ENCODE results near the gene MYB. TPM values are rescaled to one million over a fixed set of nuclear protein-coding genes. Genes with fewer than 3 reads are reported as not detected.
"Not testable (repeated sequence)": the region's sequence is repeated elsewhere in the genome, so short reads cannot be mapped to it uniquely, and the experiment has no call there.

MYB gene
- total RNA-seq, 1 experiment from 2014 or later: 6.4 TPM

DNA sequence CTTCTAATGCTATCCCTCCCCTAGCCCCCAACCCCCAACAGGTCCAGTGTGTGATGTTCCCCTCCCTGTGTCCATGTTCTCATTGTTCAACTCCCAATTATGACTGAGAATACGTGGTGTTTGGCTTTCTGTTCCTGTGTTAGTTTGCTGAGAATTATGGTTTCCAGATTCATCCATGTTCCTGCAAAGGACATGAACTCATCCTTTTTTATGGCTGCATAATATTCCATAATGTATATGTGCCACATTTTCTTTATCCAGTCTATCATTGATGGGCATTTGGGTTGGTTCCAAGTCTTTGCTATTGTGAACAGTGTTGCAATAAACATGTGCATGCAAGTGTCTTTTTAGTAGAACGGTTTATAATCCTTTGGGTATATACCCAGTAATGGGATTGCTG lies 30.6 kb upstream of the MYB start:
- H3K27me3 ChIP-seq; H3K4me3 ChIP-seq; H3K9me3 ChIP-seq (replicated peaks); H3K4me1 ChIP-seq; DNase-seq; H3K36me3 ChIP-seq; H3K27ac ChIP-seq: not testable (repeated sequence)

DNA sequence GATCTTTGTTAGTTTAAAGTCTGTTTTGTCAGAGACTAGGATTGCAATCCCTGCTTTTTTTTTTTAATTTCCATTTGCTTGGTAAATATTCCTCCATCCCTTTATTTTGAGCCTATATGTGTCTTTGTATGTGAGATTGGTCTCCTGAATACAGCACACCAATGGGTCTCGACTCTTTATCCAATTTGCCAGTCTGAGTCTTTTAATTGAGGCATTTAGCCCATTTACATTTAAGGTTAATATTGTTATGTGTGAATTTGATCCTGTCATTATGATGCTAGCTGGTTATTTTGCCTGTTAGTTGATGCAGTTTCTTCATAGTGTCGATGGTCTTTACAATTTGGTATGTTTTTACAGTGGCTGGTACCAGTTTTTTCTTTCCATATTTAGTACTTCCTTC lies 27.0 kb upstream of the MYB start:
- not testable (repeated sequence) for H3K4me1 ChIP-seq; H3K36me3 ChIP-seq; H3K27ac ChIP-seq; H3K4me3 ChIP-seq; DNase-seq; H3K9me3 ChIP-seq (replicated peaks); H3K27me3 ChIP-seq

DNA sequence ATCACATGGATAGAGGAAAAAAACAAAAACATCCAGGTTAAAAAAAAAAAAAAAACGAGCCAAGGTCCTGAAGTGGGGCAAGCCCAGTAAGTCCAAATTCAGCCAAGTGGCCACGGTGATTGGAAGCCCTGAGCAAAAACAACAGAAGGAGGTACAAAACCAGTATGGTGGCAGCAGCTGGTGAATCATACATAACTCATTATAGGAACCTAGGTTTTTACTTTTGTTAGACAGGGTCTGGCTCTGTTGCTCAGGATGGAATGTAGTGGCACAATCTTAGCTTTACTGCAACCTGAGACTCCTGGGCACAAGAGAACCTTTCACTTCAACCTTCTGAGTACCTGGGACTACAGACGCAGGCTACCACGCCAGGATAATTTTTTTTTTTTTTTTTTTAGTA lies 22.7 kb upstream of the MYB start:
- Histone ChIP-seq H3K4me1 (no peaks in the 10 kb centered on the region), H3K9me3 (replicated peaks) (no peaks in the 10 kb centered on the region), H3K27me3 (no peaks in the 10 kb centered on the region), H3K4me3 (no peak overlapping the region), H3K36me3 (no peaks in the 10 kb centered on the region), H3K27ac (no peak overlapping the region)
- DNase-seq: no peak

DNA sequence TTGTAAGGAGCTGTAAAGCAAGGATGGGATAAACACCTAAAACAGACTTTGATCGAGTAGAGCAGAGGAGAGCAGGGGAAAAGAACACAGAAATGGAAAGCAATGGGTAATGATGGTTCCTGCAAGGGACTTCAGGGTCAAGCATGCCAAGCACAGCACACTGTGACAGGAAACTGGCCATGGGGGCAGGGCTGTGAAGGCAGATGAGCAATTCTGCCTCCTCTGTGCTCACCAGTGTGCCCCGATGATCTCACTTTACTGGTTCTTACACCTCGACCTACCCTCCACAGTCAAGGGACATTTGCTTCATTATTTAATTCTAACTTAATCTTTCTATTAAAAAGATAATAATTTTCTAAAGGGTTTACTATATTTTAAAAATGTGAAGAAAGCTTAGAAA lies 21.6 kb upstream of the MYB start:
- Histone ChIP-seq H3K4me3 (no peak overlapping the region), H3K4me1 (no peaks in the 10 kb centered on the region), H3K36me3 (no peaks in the 10 kb centered on the region), H3K9me3 (replicated peaks) (no peaks in the 10 kb centered on the region), H3K27me3 (no peaks in the 10 kb centered on the region), H3K27ac (no peak overlapping the region)
- no peak for DNase-seq

DNA sequence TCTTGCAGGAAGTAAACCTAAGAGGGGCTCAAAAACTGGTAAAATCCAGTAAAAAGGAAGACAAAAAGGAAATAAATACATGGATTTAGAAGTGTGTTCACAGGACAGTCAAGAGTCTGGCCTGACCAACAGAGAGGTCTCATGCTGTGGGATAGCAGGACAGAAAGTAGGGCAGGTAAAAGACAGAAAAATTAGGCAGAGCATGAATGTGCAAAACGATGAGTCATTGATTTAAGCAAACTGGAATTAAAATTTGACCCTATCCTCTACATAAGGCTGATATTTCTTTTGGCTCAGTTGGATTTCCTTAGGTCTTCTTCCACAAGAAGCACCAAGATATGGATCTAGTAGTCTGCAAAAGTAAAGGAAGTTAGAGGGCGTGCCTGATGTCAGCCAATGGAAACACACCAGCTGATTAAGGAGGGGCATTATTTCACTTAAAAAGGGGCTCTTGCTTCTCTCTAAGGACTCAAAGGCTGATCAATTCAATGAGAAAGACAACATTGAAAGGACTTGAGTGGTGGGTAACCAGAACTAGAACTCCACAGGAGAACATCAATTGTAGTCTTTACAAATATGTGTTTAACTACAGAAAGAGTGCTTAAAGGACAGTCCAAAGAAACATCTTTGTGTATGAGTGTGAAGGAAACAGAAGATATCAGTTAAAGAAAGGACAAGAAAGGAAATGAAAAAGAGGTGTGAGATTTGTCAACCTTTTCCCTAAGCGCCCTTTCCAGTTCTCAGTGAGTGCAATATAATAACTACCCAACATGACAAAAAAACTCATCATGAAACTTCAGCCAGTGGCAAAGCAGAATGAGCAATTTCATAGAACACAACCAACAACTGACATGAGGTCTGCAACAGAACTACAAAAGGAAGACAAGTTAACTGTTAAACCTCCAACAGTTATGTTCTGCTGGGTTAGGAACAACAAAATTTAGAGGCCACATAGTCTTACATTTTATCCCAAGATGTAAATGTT lies 19.4 kb upstream of the MYB start:
- no peaks in the 10 kb centered on the region for H3K27me3 ChIP-seq
- no peak for DNase-seq
- H3K36me3 ChIP-seq: no peaks in the 10 kb centered on the region
- H3K9me3 ChIP-seq (replicated peaks): no peaks in the 10 kb centered on the region
- no peak overlapping the region for H3K4me3 ChIP-seq
- no peaks in the 10 kb centered on the region for H3K4me1 ChIP-seq
- H3K27ac ChIP-seq: no peak overlapping the region

DNA sequence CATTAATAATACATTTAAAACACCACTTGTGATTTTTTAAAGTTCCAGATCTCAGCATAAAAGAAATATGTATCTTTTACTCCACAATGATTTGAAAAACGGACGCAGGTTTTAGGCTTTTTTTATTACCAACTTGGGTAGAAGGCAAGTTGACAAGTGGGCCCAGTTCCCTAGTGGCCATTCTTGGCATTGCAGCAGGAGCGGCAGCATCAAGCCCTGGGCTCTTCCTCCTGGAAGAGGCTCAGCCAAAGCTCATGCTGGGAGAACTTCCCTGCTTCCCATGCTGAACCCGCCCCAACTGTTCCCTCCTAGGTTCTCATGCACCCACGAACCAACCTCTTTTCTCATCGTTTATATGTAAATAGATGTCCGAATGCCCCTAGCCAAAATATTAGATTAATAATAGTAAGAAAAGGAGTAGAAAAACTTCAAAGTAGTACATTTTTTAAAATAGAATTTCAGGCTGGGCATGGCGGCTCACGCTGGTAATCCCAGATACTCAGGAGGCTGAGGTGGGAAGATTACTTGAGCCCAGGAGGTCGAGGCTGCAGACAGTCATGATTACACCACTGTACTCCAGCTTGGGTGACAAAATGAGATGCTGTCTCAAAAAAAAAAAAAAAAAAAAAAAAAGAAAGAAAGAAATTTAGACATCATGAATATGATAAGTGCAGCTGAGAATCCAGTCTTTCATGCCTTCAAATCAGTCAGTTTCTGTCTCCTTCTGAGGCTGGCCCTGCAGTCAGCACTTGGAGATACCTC lies 18.2 kb upstream of the MYB start:
- Histone ChIP-seq H3K4me1 (no peaks in the 10 kb centered on the region), H3K9me3 (replicated peaks) (no peaks in the 10 kb centered on the region), H3K27ac (no peak overlapping the region), H3K36me3 (no peaks in the 10 kb centered on the region), H3K27me3 (no peaks in the 10 kb centered on the region), H3K4me3 (no peak overlapping the region)
- DNase-seq: peak; percentile 48 to 67

DNA sequence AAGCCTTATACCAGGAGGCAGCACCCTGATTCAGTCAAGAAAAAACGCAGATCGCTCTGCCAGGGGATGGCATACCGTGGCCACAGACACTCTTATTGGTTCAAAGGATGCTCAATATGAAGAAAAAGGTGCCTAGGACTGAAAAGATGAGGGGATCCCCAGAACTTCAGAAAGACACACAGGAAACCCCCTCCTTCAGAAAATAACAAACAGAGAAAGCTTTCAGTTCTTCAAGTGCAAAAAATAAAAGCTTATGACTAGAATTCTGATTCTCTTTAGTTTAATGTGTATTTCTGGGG lies 17.7 kb upstream of the MYB start:
- no peak overlapping the region for H3K4me3 ChIP-seq
- no peaks in the 10 kb centered on the region for H3K36me3 ChIP-seq
- H3K4me1 ChIP-seq: no peaks in the 10 kb centered on the region

DNA sequence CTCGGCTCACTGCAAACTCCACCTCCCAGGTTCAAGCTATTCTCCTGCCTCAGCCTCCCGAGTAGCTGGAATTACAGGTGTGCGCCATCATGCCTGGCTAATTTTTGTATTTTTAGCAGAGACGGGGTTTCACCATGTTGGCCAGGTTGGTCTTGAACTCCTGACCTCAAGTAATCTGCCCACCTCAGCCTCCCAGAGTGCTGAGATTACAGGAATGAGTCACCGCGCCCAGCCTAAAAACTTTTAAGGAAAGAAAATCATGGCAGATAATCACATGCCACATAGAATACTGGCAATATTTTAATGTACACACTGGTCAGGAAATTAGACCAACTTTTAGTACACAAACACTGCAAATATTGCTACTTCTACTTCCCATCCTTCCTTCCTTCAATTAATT lies 16.7 kb upstream of the MYB start:
- not testable (repeated sequence) for H3K9me3 ChIP-seq (replicated peaks); H3K36me3 ChIP-seq; H3K4me3 ChIP-seq; H3K4me1 ChIP-seq; H3K27ac ChIP-seq; H3K27me3 ChIP-seq; DNase-seq

More for the DNA sequence above, 17.7 kb upstream of the MYB start:
- no peaks in the 10 kb centered on the region for H3K27me3 ChIP-seq
- no peaks in the 10 kb centered on the region for H3K9me3 ChIP-seq (replicated peaks)
- DNase-seq: no peak
- H3K27ac ChIP-seq: no peak overlapping the region

DNA sequence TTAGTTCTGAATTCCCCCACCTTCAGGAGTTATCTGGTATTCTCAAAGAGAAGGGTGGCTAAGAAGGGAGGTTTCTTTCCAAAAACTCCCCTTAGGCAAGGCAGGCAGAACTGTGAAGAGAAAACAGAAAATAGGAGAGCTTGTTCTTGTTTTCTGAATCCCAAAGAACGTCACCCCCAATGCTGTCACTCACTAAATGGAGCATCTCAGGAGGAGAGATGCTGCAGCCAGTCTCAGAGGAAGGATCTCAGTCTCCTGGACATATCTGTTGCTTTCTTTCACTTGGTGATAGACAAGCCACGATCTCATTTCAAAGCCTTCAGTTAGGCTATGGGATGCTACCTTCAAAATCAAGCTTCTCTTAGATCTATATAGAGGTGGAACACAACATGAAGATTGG lies 16.1 kb upstream of the MYB start:
- H3K4me3 ChIP-seq: no peak overlapping the region
- H3K27me3 ChIP-seq: no peaks in the 10 kb centered on the region
- DNase-seq: no peak

DNA sequence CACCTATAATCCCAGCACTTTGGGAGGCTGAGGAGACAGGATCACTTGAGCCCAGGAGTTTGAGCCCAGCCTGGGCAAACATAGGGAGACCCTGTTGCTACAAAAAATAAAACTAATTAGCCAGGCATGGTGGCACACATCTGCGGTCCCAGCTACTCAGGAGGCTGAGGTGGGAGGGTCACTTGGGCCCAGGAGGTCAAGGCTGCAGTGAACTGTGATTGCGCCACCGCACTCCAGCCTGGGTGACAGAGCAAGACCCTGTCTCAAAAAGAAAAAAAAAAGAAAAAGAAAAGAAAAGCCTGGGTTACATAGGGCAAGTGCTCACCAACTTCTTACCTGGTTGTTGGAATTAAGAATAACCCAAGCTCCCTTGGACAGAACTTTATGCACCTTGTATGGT lies 14.6 kb upstream of the MYB start:
- no peaks in the 10 kb centered on the region for H3K4me1 ChIP-seq
- DNase-seq: no peak
- no peaks in the 10 kb centered on the region for H3K27me3 ChIP-seq
- H3K27ac ChIP-seq: no peak overlapping the region
- no peak overlapping the region for H3K4me3 ChIP-seq
- H3K9me3 ChIP-seq (replicated peaks): no peaks in the 10 kb centered on the region
- H3K36me3 ChIP-seq: no peaks in the 10 kb centered on the region

More for the DNA sequence above, 16.1 kb upstream of the MYB start:
- Histone ChIP-seq H3K4me1 (no peaks in the 10 kb centered on the region), H3K36me3 (no peaks in the 10 kb centered on the region), H3K27ac (no peak overlapping the region), H3K9me3 (replicated peaks) (no peaks in the 10 kb centered on the region)

DNA sequence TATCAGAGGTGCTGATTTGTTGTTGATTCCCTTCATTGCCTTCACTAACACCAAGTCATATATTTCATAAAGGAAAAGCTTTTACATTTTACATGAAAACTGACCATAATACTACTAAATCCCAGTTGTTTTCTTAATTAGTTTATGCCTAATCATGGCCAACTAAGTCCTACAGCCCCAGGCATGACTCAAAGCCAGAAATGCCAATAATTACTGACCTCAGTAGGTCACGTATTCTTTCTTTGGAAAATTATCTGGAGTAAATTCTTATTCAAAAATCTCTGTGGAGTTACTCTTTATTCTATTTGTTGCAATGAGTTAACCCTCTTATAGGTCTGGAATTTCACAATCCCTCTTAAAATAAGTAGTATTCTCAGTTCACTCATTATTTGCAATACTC lies 13.5 kb upstream of the MYB start:
- DNase-seq: no peak
- Histone ChIP-seq H3K27me3 (no peaks in the 10 kb centered on the region), H3K36me3 (no peaks in the 10 kb centered on the region), H3K9me3 (replicated peaks) (no peaks in the 10 kb centered on the region), H3K4me3 (no peak overlapping the region), H3K27ac (no peak overlapping the region), H3K4me1 (no peaks in the 10 kb centered on the region)

DNA sequence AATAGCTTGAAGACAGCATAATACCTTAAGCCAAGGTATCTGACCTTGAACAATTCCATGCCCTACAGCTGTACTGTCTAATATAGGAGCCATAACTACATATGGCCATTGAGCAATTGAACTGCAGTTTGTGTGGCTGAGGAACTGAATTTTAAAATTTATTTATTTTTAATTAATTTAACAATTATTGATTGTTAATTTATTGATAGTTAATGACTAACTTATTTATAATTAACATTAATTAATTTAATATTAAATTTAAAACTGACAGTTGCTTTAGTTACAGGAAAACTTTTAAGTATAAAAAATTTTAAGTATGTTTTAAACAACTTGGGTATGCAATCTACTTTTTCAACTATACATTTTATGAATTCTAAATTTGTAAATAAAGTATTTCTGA lies 12.3 kb upstream of the MYB start:
- Histone ChIP-seq H3K36me3 (no peaks in the 10 kb centered on the region), H3K9me3 (replicated peaks) (no peaks in the 10 kb centered on the region), H3K4me1 (no peaks in the 10 kb centered on the region), H3K27me3 (no peaks in the 10 kb centered on the region), H3K4me3 (no peak overlapping the region), H3K27ac (no peak overlapping the region)
- DNase-seq: no peak

DNA sequence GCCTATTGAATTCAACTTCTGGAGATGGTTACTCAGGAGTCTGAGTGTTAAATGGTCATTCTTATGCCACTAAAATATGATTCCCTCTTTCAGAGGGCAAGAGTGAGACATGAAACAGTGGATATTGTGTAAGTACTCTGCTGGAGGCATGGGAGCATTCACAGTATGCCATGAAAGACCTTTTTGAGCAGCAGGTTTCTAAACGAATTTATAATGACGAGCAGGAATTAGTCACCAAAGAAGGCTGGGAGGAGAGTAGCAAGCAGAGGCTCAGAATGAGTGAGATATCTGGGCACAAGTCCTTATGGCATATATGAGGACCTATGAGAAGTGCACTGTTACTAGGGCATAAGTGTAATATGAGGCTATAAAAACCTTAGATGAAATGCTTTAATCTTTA lies 10.9 kb upstream of the MYB start:
- Histone ChIP-seq H3K4me3 (no peak overlapping the region), H3K27ac (no peak overlapping the region), H3K9me3 (replicated peaks) (no peaks in the 10 kb centered on the region), H3K36me3 (no peaks in the 10 kb centered on the region), H3K4me1 (no peaks in the 10 kb centered on the region), H3K27me3 (no peaks in the 10 kb centered on the region)
- DNase-seq: no peak

DNA sequence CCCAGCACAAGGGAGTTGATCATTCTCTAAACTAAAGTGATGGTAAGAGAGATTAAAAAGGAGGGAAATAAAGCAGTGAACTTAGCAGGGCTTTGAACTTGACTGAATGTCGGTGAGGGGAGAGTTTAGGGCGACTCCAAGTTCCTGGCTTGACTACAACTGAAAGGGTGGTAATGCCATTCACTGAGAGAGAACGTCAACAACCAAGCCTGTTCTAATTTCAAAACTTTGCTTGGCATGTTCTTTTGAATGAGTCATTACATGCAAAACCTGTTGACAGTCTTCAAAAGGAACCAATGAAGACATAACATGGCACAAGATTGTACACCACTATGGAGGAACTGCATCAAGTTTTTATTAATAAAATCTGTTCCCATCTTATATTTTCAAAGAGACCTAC lies 10.3 kb upstream of the MYB start:
- Histone ChIP-seq H3K4me3 (no peak overlapping the region), H3K36me3 (no peaks in the 10 kb centered on the region), H3K9me3 (replicated peaks) (no peaks in the 10 kb centered on the region), H3K27me3 (no peaks in the 10 kb centered on the region), H3K4me1 (no peaks in the 10 kb centered on the region), H3K27ac (no peak overlapping the region)
- no peak for DNase-seq

DNA sequence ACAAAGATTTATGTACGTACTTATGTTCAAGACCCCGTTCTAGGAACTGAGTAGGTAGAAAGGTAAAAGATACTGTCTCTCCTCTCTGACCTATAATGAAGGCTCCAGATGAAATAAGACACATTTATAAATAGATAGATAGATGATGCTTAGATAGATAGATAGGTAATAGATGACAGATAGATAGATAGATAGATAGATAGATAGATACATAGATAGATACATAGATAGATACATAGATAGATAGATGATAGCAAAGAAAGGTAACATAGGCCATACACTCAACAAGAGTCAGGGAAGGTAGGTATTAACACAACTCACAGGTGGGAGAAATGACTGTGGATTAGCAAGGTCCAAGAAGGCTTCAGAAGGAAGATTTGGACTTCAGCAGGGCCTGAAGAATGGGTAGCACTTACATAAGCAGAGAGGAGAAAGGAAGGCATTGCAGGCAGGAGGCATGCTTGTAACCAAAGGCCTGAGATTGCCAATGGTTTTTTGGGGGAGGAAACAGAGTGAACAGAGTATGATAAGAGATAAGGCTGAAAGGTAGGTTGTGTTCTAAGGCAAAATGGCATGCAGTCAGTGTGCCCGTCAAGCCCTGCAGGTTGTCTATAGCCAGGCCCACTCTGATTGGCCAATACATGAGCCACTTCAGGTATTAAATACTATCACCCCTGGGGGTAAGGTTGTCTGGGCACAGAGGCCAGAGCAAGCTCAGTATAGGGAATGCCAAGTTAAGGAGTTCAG lies 7.7 kb upstream of the MYB start:
- Histone ChIP-seq H3K4me1 (no peaks in the 10 kb centered on the region), H3K27me3 (no peaks in the 10 kb centered on the region), H3K9me3 (replicated peaks) (no peaks in the 10 kb centered on the region), H3K36me3 (no peaks in the 10 kb centered on the region), H3K27ac (no peak overlapping the region), H3K4me3 (no peak overlapping the region)
- no peak for DNase-seq
